Bronchial epithelial cell (primary cell): ENCODE results near the gene PLA2G2C. TPM values are rescaled to one million over a fixed set of nuclear protein-coding genes. Genes with fewer than 3 reads are reported as not detected.

Source experiments
- DNase-seq: peaks from one replicate; pipeline ENCODE4 v3.0.0-alpha.2; 2010; ENCODE audit warnings: low read depth
- FAIRE-seq: peaks from 2 replicates; lab custom pipeline; 2011; peaks lifted over from hg19 to GRCh38; lab: Jason Lieb, UNC
- H3K27me3 ChIP-seq: 2 replicates; pipeline ENCODE4 v1.5.1; 2011; ENCODE audit warnings: low read length; ENCODE audit not compliant: control insufficient read depth, insufficient read depth
- H3K36me3 ChIP-seq: 2 replicates; pipeline ENCODE4 v1.5.1; 2011; ENCODE audit warnings: low read length; ENCODE audit not compliant: control insufficient read depth, insufficient read depth
- H3K4me3 ChIP-seq: 2 replicates; pipeline ENCODE4 v1.5.1; 2011; ENCODE audit warnings: mild to moderate bottlenecking, low read depth, low read length, control low read depth
- CTCF ChIP-seq: IDR thresholded peaks from 2 replicates; pipeline ENCODE4 v1.5.1; 2011; ENCODE audit warnings: mild to moderate bottlenecking, moderate library complexity, low read length, control low read depth, inconsistent platforms; ENCODE audit not compliant: insufficient read depth, severe bottlenecking
- total RNA-seq: library from RNA; depleted of rRNA; stranded (reverse); fragments of >200 nt; gene quantifications from 2 replicates; pipeline ENCODE4 v1.2.1, GENCODE V29; 2014

The PLA2G2C gene
- total RNA-seq, 1 donor from 2014 or later, result not detected

- no peak for FAIRE-seq
- no peak overlapping the region for H3K4me3 ChIP-seq
- TF ChIP-seq CTCF, result no peak
- DNase-seq, result no peak
- no peaks in the 10 kb centered on the region for H3K36me3 ChIP-seq
- H3K27me3 ChIP-seq, result peaks cover 3% of the 10 kb centered on the region
These were observed 59.4 kb downstream of the PLA2G2C start for GRCh38 chr1:20126806-20127440.

GRCh38 chr1:20126041-20126805 lies 60.1 kb downstream of the PLA2G2C start:
- FAIRE-seq (no peak), DNase-seq (no peak)
- Histone ChIP-seq H3K4me3 (no peak overlapping the region), H3K36me3 (no peaks in the 10 kb centered on the region), H3K27me3 (peaks cover 4% of the 10 kb centered on the region)
- no peak for TF ChIP-seq CTCF

GRCh38 chr1:20125100-20125499 lies 61.2 kb downstream of the PLA2G2C start:
- Histone ChIP-seq H3K4me3 (no peak overlapping the region), H3K36me3 (no peaks in the 10 kb centered on the region), H3K27me3 (peaks cover 4% of the 10 kb centered on the region)
- FAIRE-seq (peak; percentile 83), DNase-seq (no peak)
- TF ChIP-seq CTCF, result no peak

GRCh38 chr1:20124456-20125057 lies 61.8 kb downstream of the PLA2G2C start:
- DNase-seq, result peak; percentile 86
- no peak for TF ChIP-seq CTCF
- Histone ChIP-seq H3K36me3 (no peaks in the 10 kb centered on the region), H3K27me3 (peaks cover 4% of the 10 kb centered on the region), H3K4me3 (no peak overlapping the region)
- no peak for FAIRE-seq

GRCh38 chr1:20123722-20124455 lies 62.4 kb downstream of the PLA2G2C start:
- DNase-seq, result peak; percentile 8
- Histone ChIP-seq H3K36me3 (no peaks in the 10 kb centered on the region), H3K4me3 (no peak overlapping the region), H3K27me3 (peaks cover 4% of the 10 kb centered on the region)
- FAIRE-seq, result no peak
- no peak for TF ChIP-seq CTCF
